Neural cell (in vitro differentiated cells): ENCODE results near the gene DALRD3. TPM values are rescaled to one million over a fixed set of nuclear protein-coding genes. Genes with fewer than 3 reads are reported as not detected.

ENCODE experiments used
- H2AFZ ChIP-seq: fragments of 200-600, 300-800 bp; sonication (generic), shearing (Covaris generic); 2 replicates; pipeline ENCODE4 v1.6.0; 2014; ENCODE audit warnings: low read depth, mild to moderate bottlenecking, antibody characterized with exemption, low read length, moderate library complexity
- H3F3A ChIP-seq: fragments of 200-600 bp; shearing (Covaris generic); 2 replicates; pipeline ENCODE4 v1.6.1; 2016; ENCODE audit warnings: mild to moderate bottlenecking, moderate library complexity, mixed read lengths, antibody characterized with exemption, low read length; ENCODE audit not compliant: insufficient read depth, poor library complexity, severe bottlenecking
- H3K27ac ChIP-seq: fragments of 200-600, 300-800 bp; sonication (generic), shearing (Covaris generic); 2 replicates; pipeline ENCODE4 v1.5.1; 2014; ENCODE audit warnings: mild to moderate bottlenecking, low read length, moderate library complexity
- H3K27me3 ChIP-seq: fragments of 300-800, 200-600 bp; sonication (generic), shearing (Covaris generic); 2 replicates; pipeline ENCODE4 v1.6.0; 2014; ENCODE audit warnings: mild to moderate bottlenecking, low read depth, low read length, moderate library complexity; ENCODE audit not compliant: insufficient read depth
- H3K36me3 ChIP-seq: fragments of 300-800, 200-600 bp; sonication (generic), shearing (Covaris generic); 2 replicates; pipeline ENCODE4 v1.5.1; 2014; ENCODE audit warnings: mild to moderate bottlenecking, antibody characterized with exemption, low read length, moderate library complexity; ENCODE audit not compliant: insufficient read depth
- H3K4me2 ChIP-seq: fragments of 300-800, 200-600 bp; sonication (generic), shearing (Covaris generic); 2 replicates; pipeline ENCODE4 v1.6.0; 2014; ENCODE audit warnings: mild to moderate bottlenecking, low read length
- H3K4me3 ChIP-seq: fragments of 300-800, 200-600 bp; sonication (generic), shearing (Covaris generic); 2 replicates; pipeline ENCODE4 v1.5.1; 2014; ENCODE audit warnings: mild to moderate bottlenecking, low read length, moderate library complexity
- H3K79me2 ChIP-seq: fragments of 200-600 bp; shearing (Covaris generic); replicated peaks from 2 replicates; pipeline ENCODE4 v1.6.0; 2014; ENCODE audit warnings: mild to moderate bottlenecking, low read length, moderate library complexity; ENCODE audit not compliant: insufficient read depth
- H3K9ac ChIP-seq: fragments of 300-800, 200-600 bp; sonication (generic), shearing (Covaris generic); 2 replicates; pipeline ENCODE4 v1.6.1; 2016; ENCODE audit warnings: mild to moderate bottlenecking, low read length, mixed read lengths
- H3K9me2 ChIP-seq: fragments of 200-600 bp; shearing (Covaris generic); 2 replicates; pipeline ENCODE4 v1.6.1; 2016; ENCODE audit warnings: mild to moderate bottlenecking, low read length, mixed read lengths; ENCODE audit not compliant: insufficient read depth
- H3K9me3 ChIP-seq: fragments of 200-600, 300-800 bp; sonication (generic), shearing (Covaris generic); 2 replicates; pipeline ENCODE4 v1.6.1; 2016; ENCODE audit warnings: mild to moderate bottlenecking, mixed run types, low read length, moderate library complexity, mixed read lengths
- H4K20me1 ChIP-seq: fragments of 200-600 bp; shearing (Covaris generic); 2 replicates; pipeline ENCODE4 v1.6.1; 2016; ENCODE audit warnings: mild to moderate bottlenecking, mixed run types; ENCODE audit not compliant: insufficient read depth
- CTCF ChIP-seq: fragments of 450-650 bp; IDR thresholded peaks from 2 replicates; pipeline ENCODE4 v1.5.1; 2014; ENCODE audit warnings: antibody characterized with exemption, mild to moderate bottlenecking, moderate library complexity; ENCODE audit not compliant: poor library complexity, severe bottlenecking
- EP300 ChIP-seq: fragments of 450-650 bp; conservative IDR thresholded peaks from 2 replicates; pipeline ENCODE4 v1.6.1; 2014; ENCODE audit warnings: antibody characterized with exemption, mild to moderate bottlenecking, moderate library complexity; ENCODE audit not compliant: poor library complexity, severe bottlenecking
- EZH2 ChIP-seq: fragments of 200-600, 300-800 bp; shearing (Covaris generic), sonication (generic); IDR thresholded peaks from 2 replicates; pipeline ENCODE4 v1.6.1; 2014; ENCODE audit warnings: antibody characterized with exemption, low read length, borderline replicate concordance, mild to moderate bottlenecking; ENCODE audit not compliant: insufficient read depth, poor library complexity, severe bottlenecking
- MXI1 ChIP-seq: fragments of 450-650 bp; conservative IDR thresholded peaks from 2 replicates; pipeline ENCODE4 v1.6.1; 2014; ENCODE audit warnings: antibody characterized with exemption, mild to moderate bottlenecking; ENCODE audit not compliant: poor library complexity, severe bottlenecking
- POLR2AphosphoS5 ChIP-seq: IDR thresholded peaks from 2 replicates; pipeline ENCODE4 v1.6.1; 2012
- RAD21 ChIP-seq: fragments of 450-650 bp; conservative IDR thresholded peaks from 2 replicates; pipeline ENCODE4 v1.6.1; 2014; ENCODE audit warnings: antibody characterized with exemption, mild to moderate bottlenecking, moderate library complexity
- REST ChIP-seq: IDR thresholded peaks from 2 replicates; pipeline ENCODE4 v1.6.1; 2012; ENCODE audit warnings: borderline replicate concordance
- SMC3 ChIP-seq: fragments of 450-650 bp; conservative IDR thresholded peaks from 2 replicates; pipeline ENCODE4 v1.6.1; 2014; ENCODE audit warnings: antibody characterized with exemption, mild to moderate bottlenecking, moderate library complexity; ENCODE audit not compliant: poor library complexity
- TAF1 ChIP-seq: IDR thresholded peaks from 2 replicates; pipeline ENCODE4 v1.6.1; 2012; ENCODE audit warnings: low read depth
- polyA plus RNA-seq: library from polyadenylated mRNA; depleted of rRNA; stranded (reverse); fragments of >200 nt; gene quantifications from 2 replicates; pipeline ENCODE4 v1.2.3, GENCODE V29; 2014

Gene DALRD3
- polyA plus RNA-seq, 1 donor from 2014 or later, result 121 TPM

- H4K20me1 ChIP-seq, result no peaks in the 10 kb centered on the region
- no peaks in the 10 kb centered on the region for H3K9me2 ChIP-seq
- H3K79me2 ChIP-seq, result no peaks in the 10 kb centered on the region
- peaks cover 11% of the 10 kb centered on the region for H3K36me3 ChIP-seq
- H3K9ac ChIP-seq, result no peak overlapping the region
- H3K4me3 ChIP-seq, result no peak overlapping the region
- H3K27ac ChIP-seq, result no peak overlapping the region
- H3K4me2 ChIP-seq, result no peak overlapping the region
- no peaks in the 10 kb centered on the region for H3F3A ChIP-seq
- H3K9me3 ChIP-seq, result no peaks in the 10 kb centered on the region
- no peak for TF ChIP-seq REST
- TF ChIP-seq CTCF, result no peak
- no peak for TF ChIP-seq POLR2AphosphoS5
- TF ChIP-seq EP300, result no peak
- no peak for TF ChIP-seq RAD21
- no peak for TF ChIP-seq SMC3
- TF ChIP-seq EZH2, result no peak
- no peak for TF ChIP-seq MXI1
- no peak for TF ChIP-seq TAF1
- H3K27me3 ChIP-seq, result no peaks in the 10 kb centered on the region
- H2AFZ ChIP-seq, result no peak overlapping the region
These were observed 51.5 kb downstream of the DALRD3 start for GRCh38 chr3:48966876-48967361.

GRCh38 chr3:48966367-48966766, 52.0 kb downstream of the DALRD3 start:
- Histone ChIP-seq H3K9me3 (no peaks in the 10 kb centered on the region), H3K79me2 (no peaks in the 10 kb centered on the region), H3K36me3 (peaks cover 11% of the 10 kb centered on the region), H2AFZ (no peak overlapping the region), H4K20me1 (no peaks in the 10 kb centered on the region), H3K27ac (no peak overlapping the region), H3K4me3 (no peak overlapping the region), H3K9ac (no peak overlapping the region), H3K27me3 (no peaks in the 10 kb centered on the region), H3K9me2 (no peaks in the 10 kb centered on the region), H3F3A (no peaks in the 10 kb centered on the region), H3K4me2 (no peak overlapping the region)
- TF ChIP-seq MXI1, result no peak
- no peak for TF ChIP-seq EZH2
- no peak for TF ChIP-seq EP300
- TF ChIP-seq TAF1, result no peak
- TF ChIP-seq SMC3, result no peak
- no peak for TF ChIP-seq POLR2AphosphoS5
- no peak for TF ChIP-seq CTCF
- TF ChIP-seq RAD21, result no peak
- TF ChIP-seq REST, result no peak
